ENCODE measurements around the gene IL17RA. TPM values are rescaled to one million over a fixed set of nuclear protein-coding genes. Genes with fewer than 3 reads are reported as not detected.
A peak's percentile ranks its signal among the peaks of the same experiment; 100 is the strongest.

IL17RA gene
- polyA plus RNA-seq, 3 donors = 4.3 to 6.4 (median 4.6) TPM

DNA sequence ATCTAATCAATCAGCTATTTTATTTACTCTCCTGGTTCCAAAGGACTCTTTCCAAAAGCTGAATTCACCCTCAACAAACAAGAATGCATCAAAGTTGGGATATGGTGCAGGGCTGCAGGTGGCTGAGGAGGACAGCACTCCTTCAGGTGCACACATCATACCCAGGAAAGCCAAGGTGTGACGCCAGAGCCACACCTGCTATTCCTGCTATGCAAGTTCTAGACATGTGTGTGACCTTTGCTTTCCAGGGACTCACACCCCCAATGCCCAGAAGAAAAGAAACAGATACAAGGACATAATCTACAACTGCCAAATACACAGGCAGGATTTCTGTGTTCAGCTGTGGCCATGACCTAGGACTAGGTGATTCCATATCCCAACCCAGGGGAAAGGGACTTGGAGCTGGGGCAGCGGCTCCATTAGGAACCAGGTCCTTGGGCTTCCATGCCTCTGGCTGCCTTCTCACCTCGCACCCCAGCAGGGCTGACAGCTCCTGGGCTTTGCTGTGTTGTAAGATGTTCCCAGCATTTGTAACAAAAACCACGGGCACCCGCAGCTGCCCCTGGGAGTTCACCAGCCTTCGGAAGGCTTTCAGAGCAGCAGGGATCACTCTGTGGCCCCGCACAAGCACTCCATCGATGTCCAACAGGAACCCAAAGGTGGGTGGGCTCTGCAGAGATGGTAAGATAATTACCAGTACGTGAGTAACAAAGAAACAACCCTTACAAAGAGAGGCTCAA lies 64.4 kb downstream of the IL17RA start:
- no peak for DNase-seq (ENCODE audit: low read depth in 3 of 3, low spot score in 2 of 3)

DNA sequence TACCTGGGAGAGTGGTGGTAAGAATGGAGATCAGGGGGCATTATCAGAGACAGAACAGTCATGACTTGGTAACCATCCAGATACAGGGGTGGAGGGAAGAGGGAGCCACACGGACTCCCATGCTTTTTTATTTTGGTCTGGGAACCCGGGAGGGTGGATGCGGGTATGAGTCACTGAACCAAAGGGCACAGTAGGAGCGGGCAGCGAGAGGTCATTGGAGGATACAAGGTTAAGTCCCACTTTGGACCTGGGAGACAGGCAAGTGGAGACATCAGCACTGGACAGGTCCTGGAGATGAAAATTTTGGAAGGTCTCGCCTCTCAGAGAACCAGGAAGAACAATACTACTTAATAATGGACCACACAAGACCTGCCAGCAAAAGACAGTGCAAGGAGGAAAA lies 67.5 kb downstream of the IL17RA start:
- no peak for DNase-seq (ENCODE audit: low read depth in 3 of 3, low spot score in 2 of 3)

DNA sequence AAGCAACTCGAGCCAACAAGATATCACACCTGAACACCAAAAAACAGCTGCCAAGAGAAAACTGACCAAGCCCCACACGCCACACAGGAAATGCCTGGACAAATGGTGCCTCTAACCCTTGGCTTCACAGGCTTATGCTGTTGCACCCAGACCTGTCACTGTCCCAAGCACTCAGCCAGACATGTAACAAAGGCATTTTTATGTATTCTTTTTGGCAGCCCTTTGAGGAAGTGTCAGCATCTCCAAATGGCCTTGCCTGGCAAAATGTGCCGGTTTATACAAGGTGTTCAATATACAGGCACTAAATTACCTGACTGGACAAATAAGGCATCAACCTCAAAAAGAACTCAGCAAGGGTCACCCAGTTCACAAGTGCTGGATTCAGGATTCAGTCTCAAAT lies 68.2 kb downstream of the IL17RA start:
- no peak for DNase-seq (ENCODE audit: low read depth in 3 of 3, low spot score in 2 of 3)

DNA sequence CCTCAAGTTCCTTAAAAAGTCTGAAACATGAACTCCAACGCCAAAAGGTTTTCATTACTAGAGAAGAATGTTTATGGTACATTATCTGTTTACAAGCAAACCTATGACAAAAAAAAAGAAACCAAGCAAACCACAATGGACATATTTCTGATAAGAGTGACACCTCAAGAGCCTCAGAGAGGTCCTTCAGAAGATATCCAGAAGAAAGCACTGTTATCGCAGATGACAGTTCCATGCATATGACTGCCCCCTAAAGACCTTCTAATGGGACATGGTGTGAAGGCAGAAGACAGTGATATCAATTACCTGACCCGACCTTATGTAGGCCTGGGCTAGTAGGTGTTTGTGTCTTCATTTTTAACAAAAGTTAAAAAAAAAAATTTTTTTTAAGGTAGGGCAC lies 71.1 kb downstream of the IL17RA start:
- no peak for DNase-seq (ENCODE audit: low read depth in 3 of 3, low spot score in 2 of 3)

DNA sequence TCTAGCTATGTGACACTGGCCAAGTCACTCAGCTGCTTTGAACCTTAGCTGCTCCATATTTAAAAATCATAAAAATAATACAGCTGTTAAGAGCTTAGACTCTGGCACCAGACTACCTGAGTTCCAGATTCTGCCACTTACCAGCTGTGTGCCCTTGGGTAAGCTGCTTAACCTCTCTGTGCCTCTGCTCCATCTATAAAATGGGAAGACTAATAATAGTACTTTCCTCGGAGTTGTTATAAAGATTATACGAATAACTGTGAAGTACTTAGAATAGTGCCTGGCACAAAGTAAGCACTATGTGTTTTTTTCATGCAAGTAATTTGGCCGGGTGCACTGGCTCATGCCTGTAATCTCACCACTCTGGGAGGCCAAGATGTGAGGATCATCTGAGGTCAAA lies 72.9 kb downstream of the IL17RA start:
- no peak for DNase-seq (ENCODE audit: low read depth in 3 of 3, low spot score in 2 of 3)

DNA sequence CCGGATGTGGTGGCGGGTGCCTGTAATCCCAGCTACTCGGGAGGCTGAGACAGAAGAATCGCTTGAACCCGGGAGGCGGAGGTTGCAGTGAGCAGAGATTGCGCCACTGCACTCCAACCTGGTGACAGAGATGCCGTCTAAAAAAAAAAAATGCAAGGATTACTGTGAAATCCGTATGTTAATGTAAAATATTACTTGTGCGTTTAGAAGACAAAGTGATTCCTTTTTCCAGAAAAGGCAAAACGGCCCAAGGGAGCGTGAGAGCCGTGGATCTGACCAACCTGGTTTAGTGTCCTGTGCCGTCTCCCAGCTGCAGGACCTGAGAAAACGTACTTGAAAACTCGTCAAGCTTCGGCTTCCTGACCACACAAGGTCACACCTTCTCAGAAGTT lies 73.4 kb downstream of the IL17RA start:
- no peak for DNase-seq (ENCODE audit: low read depth in 3 of 3, low spot score in 2 of 3)

DNA sequence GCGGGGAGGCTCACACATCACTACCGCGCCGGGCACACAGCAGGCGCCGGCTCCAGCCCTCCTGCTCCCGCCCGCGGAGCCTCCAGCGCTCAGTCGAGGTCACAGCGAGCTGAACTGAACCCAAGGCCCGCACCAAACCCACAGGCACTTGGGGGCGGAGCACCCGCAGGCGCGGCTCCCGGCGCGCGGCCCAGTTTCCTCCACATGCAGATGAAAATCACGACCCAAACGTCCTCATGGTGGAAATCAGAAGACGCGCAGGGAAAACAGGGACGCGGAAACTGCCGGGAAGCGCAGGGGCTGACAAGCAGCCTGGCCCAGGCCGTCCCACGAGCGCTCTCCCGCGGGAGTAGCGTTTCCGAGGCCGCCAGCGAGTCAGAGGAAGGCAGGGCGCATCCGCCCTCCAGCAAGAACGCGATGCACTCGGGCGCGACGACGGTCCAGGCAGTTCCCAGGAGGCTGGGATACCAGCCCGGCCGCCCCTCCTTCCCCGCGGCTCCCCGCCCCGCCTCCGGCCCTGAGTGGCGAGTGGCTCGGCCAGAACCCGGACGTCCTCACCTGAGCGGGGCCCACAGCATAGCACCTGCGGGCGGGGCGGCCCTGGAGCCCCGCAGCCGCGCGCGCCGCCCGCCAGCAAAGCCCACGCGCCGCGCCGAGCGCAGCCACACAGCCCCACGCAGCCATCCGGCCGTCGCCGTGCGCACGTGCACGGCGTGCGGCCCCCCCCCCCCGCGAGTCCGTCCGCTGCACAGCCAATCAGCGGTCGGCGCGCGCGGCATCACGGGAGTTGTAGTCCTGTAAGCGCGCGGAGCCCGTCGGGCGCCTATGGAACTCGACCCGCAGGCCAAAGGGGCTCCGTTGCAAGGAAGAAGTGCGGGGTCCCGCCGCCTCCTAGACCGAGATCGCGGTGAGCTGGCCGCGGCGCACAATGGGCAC lies 74.0 kb downstream of the IL17RA start, which contains the start of gene HDHD5:
TSS of gene HDHD5 (minus strand) at position 710 of the 936 bp plus-strand sequence. CDS start at position 684, 26 bp downstream.
- DNase-seq (ENCODE audit: low read depth in 3 of 3, low spot score in 2 of 3) = peak; percentile 47 to 74 (median 73)

DNA sequence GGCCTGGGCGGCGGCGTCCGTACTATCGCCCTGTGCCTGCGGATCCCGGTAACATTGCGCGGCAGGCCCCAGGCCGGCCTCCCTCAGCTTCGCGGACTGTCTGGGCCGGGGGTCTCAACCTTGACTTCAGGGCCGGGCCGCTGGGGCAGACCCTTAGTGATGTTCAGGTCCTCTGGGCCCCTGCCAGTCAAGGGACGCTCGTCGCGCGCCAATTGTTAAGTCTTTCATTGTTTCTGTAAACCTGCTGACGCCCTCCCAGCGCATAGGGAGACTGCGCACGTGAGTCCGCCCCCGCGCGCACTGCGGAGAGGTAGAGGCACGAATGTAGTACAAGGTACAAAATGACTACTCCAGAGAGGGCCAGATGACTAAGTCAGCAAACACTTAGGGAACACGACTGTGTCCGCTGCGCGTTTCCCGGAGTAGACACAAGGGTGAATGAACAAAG lies 74.7 kb downstream of the IL17RA start:
- peak; percentile 35 to 43 (median 39) for DNase-seq (ENCODE audit: low read depth in 3 of 3, low spot score in 2 of 3)

DNA sequence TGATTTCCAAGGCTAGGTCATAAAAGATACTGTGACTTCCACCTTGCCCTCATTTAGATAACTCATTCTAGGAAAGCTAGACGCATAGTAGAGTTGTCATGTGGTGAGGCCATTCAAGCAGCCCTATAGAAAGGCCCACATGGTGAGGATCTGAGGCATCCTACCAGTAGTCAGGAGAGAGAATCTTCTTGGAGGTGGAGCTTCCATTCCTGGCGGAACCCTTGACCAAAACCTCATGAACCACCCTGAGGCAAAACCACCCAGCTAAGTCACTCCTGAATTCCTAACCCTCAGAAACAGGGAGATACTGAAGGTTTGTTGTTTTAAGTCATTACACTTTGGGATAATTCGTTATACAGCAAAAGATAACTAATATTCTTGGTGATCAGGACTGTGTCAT lies 77.2 kb downstream of the IL17RA start:
- DNase-seq (ENCODE audit: low read depth in 3 of 3, low spot score in 2 of 3) = no peak

DNA sequence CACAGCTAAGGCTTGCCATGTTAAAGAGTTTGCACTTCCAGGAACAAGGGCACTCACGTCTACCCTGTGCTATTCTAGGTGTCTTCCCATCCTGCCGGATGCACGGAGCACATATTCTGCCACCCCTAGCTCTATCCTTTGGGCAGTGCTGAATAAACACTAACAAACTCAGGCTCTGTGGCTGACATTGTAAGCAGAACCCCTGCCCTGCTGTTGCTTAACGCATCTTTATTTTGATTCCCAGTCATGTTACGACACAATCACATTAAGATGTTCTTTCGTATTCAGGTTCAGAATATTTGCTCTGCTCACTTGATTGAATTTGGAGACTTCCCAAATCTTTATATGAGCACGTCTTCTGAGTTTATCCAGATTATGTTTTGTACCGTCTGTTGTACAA lies 77.9 kb downstream of the IL17RA start:
- no peak for DNase-seq (ENCODE audit: low read depth in 3 of 3, low spot score in 2 of 3)

DNA sequence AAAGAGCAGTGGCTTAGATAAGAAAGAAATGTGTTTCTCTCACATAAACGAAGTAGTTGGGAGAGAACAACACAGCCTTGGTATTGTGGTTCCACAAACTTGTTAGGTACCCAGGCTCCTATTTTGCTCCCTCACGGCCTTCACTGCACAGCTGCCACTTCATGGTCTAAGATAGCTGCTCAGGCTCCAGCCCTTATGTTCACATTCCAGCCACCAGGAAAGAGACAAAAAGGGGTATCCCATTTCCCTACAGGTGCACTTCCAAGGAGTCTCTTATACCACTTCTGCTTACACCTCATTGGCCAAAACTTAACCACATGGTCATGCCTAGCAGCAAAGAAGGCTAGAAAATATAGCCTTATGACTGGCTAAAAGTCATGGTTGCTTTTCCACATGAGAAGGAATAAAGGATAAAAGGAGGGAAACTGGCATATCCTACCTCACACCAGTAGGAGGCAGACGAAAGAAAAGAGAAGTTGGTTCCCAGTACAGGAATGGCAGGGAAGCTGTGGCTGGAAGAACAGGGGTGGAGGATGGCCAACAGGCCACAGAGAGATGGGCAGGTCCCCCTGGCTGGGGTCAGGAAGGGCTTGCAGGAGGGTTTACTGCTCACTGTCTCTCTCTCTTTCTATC lies 79.7 kb downstream of the IL17RA start:
- DNase-seq (ENCODE audit: low read depth in 3 of 3, low spot score in 2 of 3) = no peak

Other genes starting within 250 kb of the IL17RA start
- not detected for gene GAB4, start 76.8 kb upstream of the IL17RA start, polyA plus RNA-seq (ENCODE audit: insufficient read length in 3 of 3)
- gene TMEM121B, start 36.4 kb downstream of the IL17RA start, polyA plus RNA-seq (ENCODE audit: insufficient read length in 3 of 3) = 1 to 10 TPM in 1 of 3 donors, under 1 TPM in 2; 0.64 to 1.1 (median 0.89) TPM
- gene HDHD5, start 74.3 kb downstream of the IL17RA start, polyA plus RNA-seq (ENCODE audit: insufficient read length in 3 of 3) = 10 to 100 TPM; 31.6 to 36.1 (median 32.7) TPM
- gene ADA2, start 134.4 kb downstream of the IL17RA start, polyA plus RNA-seq (ENCODE audit: insufficient read length in 3 of 3) = 10 to 100 TPM; 21.2 to 40.7 (median 22.4) TPM

Data from right renal cortex interstitium (tissue), 3 donors.